SU-DHL-6 (cell line): ENCODE data around the gene NFYA.

Source experiments
- H2AFZ ChIP-seq: fragments of 200-600 bp; sonication (generic); 2 replicates; pipeline ENCODE4 v1.6.1; 2014; ENCODE audit warnings: low read depth, mild to moderate bottlenecking, moderate library complexity, mixed read lengths, antibody characterized with exemption, low read length; ENCODE audit not compliant: severe bottlenecking
- H3F3A ChIP-seq: fragments of 200-600 bp; shearing (Covaris generic); 2 replicates; pipeline ENCODE4 v1.6.0; 2016; ENCODE audit warnings: antibody characterized with exemption, mild to moderate bottlenecking; ENCODE audit not compliant: insufficient read depth
- H3K27ac ChIP-seq: fragments of 200-600 bp; sonication (generic); 2 replicates; pipeline ENCODE4 v1.5.1; 2016; ENCODE audit warnings: low read depth, mild to moderate bottlenecking, low read length, moderate library complexity, mixed read lengths
- H3K27me3 ChIP-seq: fragments of 200-600 bp; sonication (generic), shearing (Covaris generic); 2 replicates; pipeline ENCODE4 v1.6.0; 2014; ENCODE audit warnings: mild to moderate bottlenecking, low read length
- H3K36me3 ChIP-seq: fragments of 200-600 bp; sonication (generic); 2 replicates; pipeline ENCODE4 v1.6.1; 2014; ENCODE audit warnings: mild to moderate bottlenecking, low read length, mixed read lengths
- H3K4me2 ChIP-seq: fragments of 300-600, 200-600 bp; shearing (Covaris generic), sonication (generic); 2 replicates; pipeline ENCODE4 v1.6.0; 2014; ENCODE audit warnings: low read length, low read depth, mild to moderate bottlenecking; ENCODE audit not compliant: poor library complexity, severe bottlenecking
- H3K4me3 ChIP-seq: fragments of 200-600 bp; sonication (generic); 2 replicates; pipeline ENCODE4 v1.5.1; 2014; ENCODE audit warnings: antibody characterized with exemption, low read length, mild to moderate bottlenecking, mixed read lengths; ENCODE audit not compliant: insufficient read depth, poor library complexity, severe bottlenecking
- H3K79me2 ChIP-seq: fragments of 200-600 bp; sonication (generic); 2 replicates; pipeline ENCODE4 v1.6.1; 2014; ENCODE audit warnings: mild to moderate bottlenecking, low read length, moderate library complexity; ENCODE audit not compliant: insufficient read depth
- H3K9ac ChIP-seq: fragments of 200-600 bp; sonication (generic); 2 replicates; pipeline ENCODE4 v1.7.0; 2014; ENCODE audit warnings: mild to moderate bottlenecking, low read length
- H3K9me2 ChIP-seq: fragments of 200-600 bp; sonication (generic); replicated peaks from 2 replicates; pipeline ENCODE4 v1.6.1; 2014; ENCODE audit warnings: low read length; ENCODE audit not compliant: insufficient read depth
- H3K9me3 ChIP-seq: fragments of 200-600 bp; sonication (generic); 2 replicates; pipeline ENCODE4 v1.6.1; 2014; ENCODE audit warnings: low read length, mixed read lengths; ENCODE audit not compliant: insufficient read depth
- H4K20me1 ChIP-seq: fragments of 200-600 bp; sonication (generic); 2 replicates; pipeline ENCODE4 v1.6.1; 2014; ENCODE audit warnings: low read depth, mild to moderate bottlenecking, antibody characterized with exemption, low read length, moderate library complexity, mixed read lengths
- EZH2phosphoT487 ChIP-seq: fragments of 200-600 bp; sonication (generic), shearing (Covaris generic); conservative IDR thresholded peaks from 2 replicates; pipeline ENCODE4 v1.6.1; 2018; ENCODE audit warnings: mild to moderate bottlenecking, antibody characterized with exemption, low read length, moderate library complexity, mixed read lengths
- TF ChIP-seq, protein P1 (sequence below): fragments of 200-600 bp; sonication (generic); IDR thresholded peaks from one replicate; pipeline ENCODE4 v1.5.1; 2017; ENCODE audit warnings: antibody characterized with exemption, mild to moderate bottlenecking, low read length, moderate library complexity; ENCODE audit not compliant: insufficient read depth, poor library complexity, severe bottlenecking

Gene NFYA

DNA sequence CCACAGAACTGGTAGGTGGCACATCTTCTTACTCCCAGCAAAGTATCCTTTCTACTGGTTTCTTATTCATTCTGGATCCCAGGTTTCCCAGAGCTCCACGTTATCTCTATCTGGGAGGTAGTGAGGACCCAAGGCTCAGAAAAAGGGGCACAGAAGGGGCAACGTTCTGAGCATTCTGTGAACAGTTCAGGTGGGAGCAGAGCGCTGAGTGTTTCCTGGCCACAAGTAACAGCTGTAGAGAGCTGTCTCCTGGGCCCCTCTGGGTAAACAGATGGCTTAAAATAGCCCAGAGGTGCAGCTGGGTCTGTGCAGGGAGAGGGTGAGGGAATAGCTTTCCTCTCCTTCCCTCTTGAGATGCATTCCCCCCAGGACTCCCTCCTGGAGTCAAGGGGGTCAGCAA lies 17.6 kb upstream of the NFYA start:
- Histone ChIP-seq H3K36me3 (no peaks in the 10 kb centered on the region), H3K27me3 (no peaks in the 10 kb centered on the region), H2AFZ (no peak overlapping the region), H3F3A (0 out of 2 replicates have a peak, but pooled peaks cover under 1% of the 10 kb centered on the region), H3K4me3 (no peak overlapping the region), H3K9me2 (no peaks in the 10 kb centered on the region), H3K9ac (no peak overlapping the region), H3K27ac (no peak overlapping the region), H3K9me3 (no peaks in the 10 kb centered on the region), H3K4me2 (no peak overlapping the region), H4K20me1 (no peaks in the 10 kb centered on the region), H3K79me2 (no peaks in the 10 kb centered on the region)
- TF ChIP-seq EZH2phosphoT487, result no peak
- TF ChIP-seq, protein P1, sequence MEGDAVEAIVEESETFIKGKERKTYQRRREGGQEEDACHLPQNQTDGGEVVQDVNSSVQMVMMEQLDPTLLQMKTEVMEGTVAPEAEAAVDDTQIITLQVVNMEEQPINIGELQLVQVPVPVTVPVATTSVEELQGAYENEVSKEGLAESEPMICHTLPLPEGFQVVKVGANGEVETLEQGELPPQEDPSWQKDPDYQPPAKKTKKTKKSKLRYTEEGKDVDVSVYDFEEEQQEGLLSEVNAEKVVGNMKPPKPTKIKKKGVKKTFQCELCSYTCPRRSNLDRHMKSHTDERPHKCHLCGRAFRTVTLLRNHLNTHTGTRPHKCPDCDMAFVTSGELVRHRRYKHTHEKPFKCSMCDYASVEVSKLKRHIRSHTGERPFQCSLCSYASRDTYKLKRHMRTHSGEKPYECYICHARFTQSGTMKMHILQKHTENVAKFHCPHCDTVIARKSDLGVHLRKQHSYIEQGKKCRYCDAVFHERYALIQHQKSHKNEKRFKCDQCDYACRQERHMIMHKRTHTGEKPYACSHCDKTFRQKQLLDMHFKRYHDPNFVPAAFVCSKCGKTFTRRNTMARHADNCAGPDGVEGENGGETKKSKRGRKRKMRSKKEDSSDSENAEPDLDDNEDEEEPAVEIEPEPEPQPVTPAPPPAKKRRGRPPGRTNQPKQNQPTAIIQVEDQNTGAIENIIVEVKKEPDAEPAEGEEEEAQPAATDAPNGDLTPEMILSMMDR, result no peak

DNA sequence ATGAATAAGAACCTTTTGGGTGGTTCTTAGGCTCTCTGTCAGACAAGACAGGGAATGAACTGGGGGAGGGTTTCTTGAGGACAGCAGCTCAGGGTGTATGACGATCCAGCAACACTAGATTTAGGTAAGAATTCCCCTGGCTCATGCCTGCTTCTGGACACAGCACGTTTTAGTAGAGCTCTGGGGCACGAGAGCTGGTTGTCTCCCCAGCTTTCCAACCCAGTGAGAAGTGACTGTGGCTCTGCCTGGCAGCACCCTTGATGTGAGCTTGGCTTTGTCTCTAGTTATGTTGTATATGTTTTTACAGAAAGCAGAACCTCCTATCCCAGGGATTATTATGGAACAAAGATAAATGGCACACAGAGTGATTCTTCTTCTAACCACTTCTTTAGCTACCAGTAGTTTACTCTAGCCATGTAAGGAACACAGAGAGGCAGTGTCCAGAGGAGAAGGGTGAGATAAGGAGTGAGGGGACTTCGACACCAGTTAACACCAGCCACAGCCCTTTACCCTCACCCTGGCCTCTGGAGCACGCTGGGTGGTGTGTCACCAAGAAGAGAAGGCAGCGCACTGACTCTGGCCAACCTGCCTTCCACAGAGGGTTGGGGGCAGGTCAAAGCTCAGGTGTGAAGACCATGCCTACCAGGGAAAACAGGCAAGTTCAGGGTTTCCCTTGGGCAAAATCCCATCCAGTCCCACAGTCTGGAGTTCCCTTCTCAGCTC lies 15.8 kb upstream of the NFYA start:
- H4K20me1 ChIP-seq, result no peaks in the 10 kb centered on the region
- peaks cover 7% of the 10 kb centered on the region; the same call in 1 of the 2 replicates for H3F3A ChIP-seq
- no peak overlapping the region for H3K4me2 ChIP-seq
- no peaks in the 10 kb centered on the region for H3K36me3 ChIP-seq
- H3K9ac ChIP-seq, result no peak overlapping the region
- H2AFZ ChIP-seq, result no peak overlapping the region
- no peaks in the 10 kb centered on the region for H3K9me2 ChIP-seq
- H3K9me3 ChIP-seq, result no peaks in the 10 kb centered on the region
- no peak overlapping the region for H3K27ac ChIP-seq
- TF ChIP-seq, protein P1, result no peak
- TF ChIP-seq EZH2phosphoT487, result no peak
- H3K4me3 ChIP-seq, result no peak overlapping the region
- H3K27me3 ChIP-seq, result no peaks in the 10 kb centered on the region
- H3K79me2 ChIP-seq, result no peaks in the 10 kb centered on the region

DNA sequence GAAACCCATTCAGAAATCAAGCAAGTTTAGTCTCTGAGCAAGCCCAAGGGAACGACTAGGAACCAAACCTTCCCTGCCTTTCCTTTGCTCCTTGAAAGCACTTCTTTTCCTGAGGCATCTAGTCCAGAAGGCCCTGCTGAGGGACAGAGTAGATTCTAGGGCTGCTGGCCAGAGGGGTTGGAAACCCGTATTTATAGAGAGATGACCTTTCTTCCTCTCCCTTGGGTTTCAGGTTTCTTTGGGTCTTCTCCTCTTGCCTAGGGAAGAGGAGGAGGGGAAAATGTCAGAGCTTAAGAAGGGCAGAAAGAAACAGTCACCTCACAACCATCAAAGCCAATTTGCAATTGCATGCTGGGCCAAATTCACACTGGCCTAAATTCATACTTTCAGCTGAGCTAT lies 14.0 kb upstream of the NFYA start:
- TF ChIP-seq, protein P1, result no peak
- no peaks in the 10 kb centered on the region for H3K9me2 ChIP-seq
- H3K4me2 ChIP-seq, result no peak overlapping the region
- H4K20me1 ChIP-seq, result no peaks in the 10 kb centered on the region
- H3K27ac ChIP-seq, result no peak overlapping the region
- peaks cover 5% of the 10 kb centered on the region; the same call in 1 of the 2 replicates for H3K36me3 ChIP-seq
- H3K4me3 ChIP-seq, result no peak overlapping the region
- peaks cover 7% of the 10 kb centered on the region; the same call in 1 of the 2 replicates for H3F3A ChIP-seq
- no peak overlapping the region for H3K9ac ChIP-seq
- H3K9me3 ChIP-seq, result no peaks in the 10 kb centered on the region
- no peak overlapping the region for H2AFZ ChIP-seq
- no peaks in the 10 kb centered on the region for H3K79me2 ChIP-seq
- H3K27me3 ChIP-seq, result no peaks in the 10 kb centered on the region
